ENCODE measurements around the gene FARSA.
A peak's percentile ranks its signal among the peaks of the same experiment; 100 is the strongest.
"Not testable (repeated sequence)": the region's sequence is repeated elsewhere in the genome, so short reads cannot be mapped to it uniquely, and the experiment has no call there.

FARSA gene

GRCh38 chr19:12913011-12913561 is 20.4 kb downstream of the FARSA start:
- DNase-seq: no peak
- TF ChIP-seq GATA1 (IDR thresholded peaks at IDR 0.05; ENCODE audit: low read depth, low read length): no peak

- TF ChIP-seq GATA1 (IDR thresholded peaks at IDR 0.05; ENCODE audit: low read depth, low read length) (no peak), POLR2A (IDR thresholded peaks at IDR 0.05; ENCODE audit: low read length) (no peak)
These were observed 20.9 kb downstream of the FARSA start for GRCh38 chr19:12912571-12912970.

GRCh38 chr19:12907166-12907565 is 26.3 kb downstream of the FARSA start:
- TF ChIP-seq POLR2A (IDR thresholded peaks at IDR 0.05; ENCODE audit: low read length) (no peak), GATA1 (IDR thresholded peaks at IDR 0.05; ENCODE audit: low read depth, low read length) (no peak)
- no peak for DNase-seq

More at GRCh38 chr19:12912571-12912970, 20.9 kb downstream of the FARSA start:
- no peak for DNase-seq

GRCh38 chr19:12899891-12900518 is 33.5 kb downstream of the FARSA start:
- no peak for DNase-seq
- TF ChIP-seq POLR2A (IDR thresholded peaks at IDR 0.05; ENCODE audit: low read length): no peak
- no peak for TF ChIP-seq GATA1 (IDR thresholded peaks at IDR 0.05; ENCODE audit: low read depth, low read length)

GRCh38 chr19:12896460-12896859 is 37.1 kb downstream of the FARSA start:
- TF ChIP-seq POLR2A (IDR thresholded peaks at IDR 0.05; ENCODE audit: low read length) (no peak), GATA1 (IDR thresholded peaks at IDR 0.05; ENCODE audit: low read depth, low read length) (no peak)
- DNase-seq: no peak

GRCh38 chr19:12893582-12893981 is 39.9 kb downstream of the FARSA start:
- TF ChIP-seq POLR2A (IDR thresholded peaks at IDR 0.05; ENCODE audit: low read length): no peak
- no peak for TF ChIP-seq GATA1 (IDR thresholded peaks at IDR 0.05; ENCODE audit: low read depth, low read length)
- DNase-seq: no peak

- peak; percentile 48 to 55 for DNase-seq
- no peak for TF ChIP-seq GATA1 (IDR thresholded peaks at IDR 0.05; ENCODE audit: low read depth, low read length)
- TF ChIP-seq POLR2A (IDR thresholded peaks at IDR 0.05; ENCODE audit: low read length): no peak
These were observed 41.9 kb downstream of the FARSA start for GRCh38 chr19:12891553-12892021.

GRCh38 chr19:12890787-12891552 is 42.5 kb downstream of the FARSA start, which contains the start of gene GCDH:
GCDH (plus strand) TSS chr19:12891160; CDS start chr19:12891305, 145 bp downstream.
- TF ChIP-seq GATA1 (IDR thresholded peaks at IDR 0.05; ENCODE audit: low read depth, low read length) (no peak), POLR2A (IDR thresholded peaks at IDR 0.05; ENCODE audit: low read length) (peak; percentile 78)
- DNase-seq: peak; percentile 99 to 100

- DNase-seq: not testable (repeated sequence)
- TF ChIP-seq POLR2A (IDR thresholded peaks at IDR 0.05; ENCODE audit: low read length): peak; percentile 87
These were observed 43.2 kb downstream of the FARSA start for GRCh38 chr19:12890299-12890786.

- DNase-seq: peak; percentile 67 to 75
- TF ChIP-seq GATA1 (IDR thresholded peaks at IDR 0.05; ENCODE audit: low read depth, low read length): no peak
These were observed 45.4 kb downstream of the FARSA start for GRCh38 chr19:12888006-12888603.

GRCh38 chr19:12886969-12887747 is 46.4 kb downstream of the FARSA start, which contains the start of gene KLF1:
KLF1 (minus strand) TSS chr19:12887201; CDS start chr19:12887140, 61 bp downstream.
- TF ChIP-seq GATA1 (IDR thresholded peaks at IDR 0.05; ENCODE audit: low read depth, low read length): peak; percentile 66
- peak; percentile 100 for TF ChIP-seq POLR2A (IDR thresholded peaks at IDR 0.05; ENCODE audit: low read length)
- peak; percentile 97 to 98 for DNase-seq

GRCh38 chr19:12886651-12886968 is 46.9 kb downstream of the FARSA start:
- TF ChIP-seq POLR2A (IDR thresholded peaks at IDR 0.05; ENCODE audit: low read length): no peak
- peak; percentile 80 to 86 for DNase-seq

Data from erythroblast (primary cell).